ENCODE results near the gene SPOCK2. TPM values are rescaled to one million over a fixed set of nuclear protein-coding genes. Genes with fewer than 3 reads are reported as not detected.
A peak's percentile ranks its signal among the peaks of the same experiment; 100 is the strongest.

The SPOCK2 gene
- total and polyA plus RNA-seq, 2 of the 13 experiments (the other 11 are each of a cell fraction or from before 2014, with no cell fraction given): 8.6 to 30.6 TPM

GRCh38 chr10:72010234-72010973 lies 77.9 kb downstream of the SPOCK2 start:
- no peak for DNase-seq (ENCODE audit: low spot score)
- no peaks in the 10 kb centered on the region for H3K27me3 ChIP-seq (ENCODE audit: control insufficient read depth in 1 of 2, insufficient read depth in 2 of 2, low read length in 2 of 2)
- ATAC-seq: no peak
- in situ Hi-C loops (cut with HindIII; ENCODE audit: extremely low pct_ligation_motif_present, low pct_unique_long_range_greater_than_20kb): no loop called here
- H3K4me1 ChIP-seq (ENCODE audit: insufficient read depth, low read length): peaks cover 46% of the 10 kb centered on the region
- no peak overlapping the region for H2AFZ ChIP-seq (ENCODE audit: low read length)
- no peaks in the 10 kb centered on the region for H3K79me2 ChIP-seq (ENCODE audit: insufficient read depth, low read length)
- POLR2A ChIA-PET: interaction anchor here (1.8 to 2.1 kb wide), 2 partner anchors 21 to 38 kb away, joined by 5 to 7 read pairs; no protein-coding TSS in a partner anchor
- peak overlapping the region; percentile 65 for H3K27ac ChIP-seq (ENCODE audit: extremely low read length, insufficient read depth, low read length)
- CTCF ChIA-PET (ENCODE audit: low intra/inter-chr PET ratio, low total read pairs): no interaction called here
- intact Hi-C loops (cut with micrococcal nuclease; ENCODE audit: unreplicated experiment): no loop called here
- H3K36me3 ChIP-seq (replicated peaks in 1 of 2; ENCODE audit: control insufficient read depth in 1 of 2, insufficient read depth in 2 of 2, low read length in 2 of 2): peaks cover 16 to 34% of the 10 kb centered on the region in 2 experiments; a peak in 4 of 5 replicates
- no peak overlapping the region for H3K4me2 ChIP-seq (ENCODE audit: low read depth, low read length)
- WGBS (ENCODE audit: low lambda C conversion rate): 89% methylated on average over 6 of the region's 7 CpGs
- no TSS peak for BruUV-seq (replicated peaks)
- no peak overlapping the region for H3K4me3 ChIP-seq (replicated peaks in 1 of 3; ENCODE audit: insufficient read depth in 1 of 3, low read depth in 2 of 3, low read length in 3 of 3)
- H3K9ac ChIP-seq (ENCODE audit: insufficient read depth, low read depth, low read length): no peak overlapping the region
- TF ChIP-seq HNF4G (IDR thresholded peaks at IDR 0.05; ENCODE audit: borderline replicate concordance, low read depth, low read length) (no peak), HNF4G (CRISPR knock-in tag; IDR thresholded peaks at IDR 0.05; ENCODE audit: borderline replicate concordance, low read depth) (no peak), POGZ (CRISPR knock-in tag; IDR thresholded peaks at IDR 0.05) (no peak), ZNF737 (CRISPR knock-in tag; IDR thresholded peaks at IDR 0.05; ENCODE audit: borderline replicate concordance) (no peak), XRCC5 (optimal IDR thresholded peaks at IDR 0.05; ENCODE audit: low read length) (no peak), RBAK (CRISPR knock-in tag; IDR thresholded peaks at IDR 0.05) (no peak), ZNF720 (CRISPR knock-in tag; IDR thresholded peaks at IDR 0.05) (no peak), ZNF569 (CRISPR knock-in tag; IDR thresholded peaks at IDR 0.05; ENCODE audit: borderline replicate concordance) (no peak), HNF4A (CRISPR knock-in tag; IDR thresholded peaks at IDR 0.05) (no peak), ARNT (IDR thresholded peaks at IDR 0.05) (no peak), POLR2A (IDR thresholded peaks at IDR 0.05; ENCODE audit: insufficient read depth in 1 of 2, low read depth in 2 of 2, low read length in 2 of 2) (no peak), POLR2AphosphoS2 (IDR thresholded peaks at IDR 0.05; ENCODE audit: low read depth, low read length) (no peak), ERF (CRISPR knock-in tag; IDR thresholded peaks at IDR 0.05) (no peak), GRHL1 (CRISPR knock-in tag; conservative IDR thresholded peaks at IDR 0.05) (no peak)
- TF ChIP-seq, protein P1, sequence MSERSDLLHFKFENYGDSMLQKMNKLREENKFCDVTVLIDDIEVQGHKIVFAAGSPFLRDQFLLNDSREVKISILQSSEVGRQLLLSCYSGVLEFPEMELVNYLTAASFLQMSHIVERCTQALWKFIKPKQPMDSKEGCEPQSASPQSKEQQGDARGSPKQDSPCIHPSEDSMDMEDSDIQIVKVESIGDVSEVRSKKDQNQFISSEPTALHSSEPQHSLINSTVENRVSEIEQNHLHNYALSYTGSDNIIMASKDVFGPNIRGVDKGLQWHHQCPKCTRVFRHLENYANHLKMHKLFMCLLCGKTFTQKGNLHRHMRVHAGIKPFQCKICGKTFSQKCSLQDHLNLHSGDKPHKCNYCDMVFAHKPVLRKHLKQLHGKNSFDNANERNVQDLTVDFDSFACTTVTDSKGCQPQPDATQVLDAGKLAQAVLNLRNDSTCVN (CRISPR knock-in tag; IDR thresholded peaks at IDR 0.05; ENCODE audit: borderline replicate concordance): no peak
- TF ChIP-seq, protein P2, sequence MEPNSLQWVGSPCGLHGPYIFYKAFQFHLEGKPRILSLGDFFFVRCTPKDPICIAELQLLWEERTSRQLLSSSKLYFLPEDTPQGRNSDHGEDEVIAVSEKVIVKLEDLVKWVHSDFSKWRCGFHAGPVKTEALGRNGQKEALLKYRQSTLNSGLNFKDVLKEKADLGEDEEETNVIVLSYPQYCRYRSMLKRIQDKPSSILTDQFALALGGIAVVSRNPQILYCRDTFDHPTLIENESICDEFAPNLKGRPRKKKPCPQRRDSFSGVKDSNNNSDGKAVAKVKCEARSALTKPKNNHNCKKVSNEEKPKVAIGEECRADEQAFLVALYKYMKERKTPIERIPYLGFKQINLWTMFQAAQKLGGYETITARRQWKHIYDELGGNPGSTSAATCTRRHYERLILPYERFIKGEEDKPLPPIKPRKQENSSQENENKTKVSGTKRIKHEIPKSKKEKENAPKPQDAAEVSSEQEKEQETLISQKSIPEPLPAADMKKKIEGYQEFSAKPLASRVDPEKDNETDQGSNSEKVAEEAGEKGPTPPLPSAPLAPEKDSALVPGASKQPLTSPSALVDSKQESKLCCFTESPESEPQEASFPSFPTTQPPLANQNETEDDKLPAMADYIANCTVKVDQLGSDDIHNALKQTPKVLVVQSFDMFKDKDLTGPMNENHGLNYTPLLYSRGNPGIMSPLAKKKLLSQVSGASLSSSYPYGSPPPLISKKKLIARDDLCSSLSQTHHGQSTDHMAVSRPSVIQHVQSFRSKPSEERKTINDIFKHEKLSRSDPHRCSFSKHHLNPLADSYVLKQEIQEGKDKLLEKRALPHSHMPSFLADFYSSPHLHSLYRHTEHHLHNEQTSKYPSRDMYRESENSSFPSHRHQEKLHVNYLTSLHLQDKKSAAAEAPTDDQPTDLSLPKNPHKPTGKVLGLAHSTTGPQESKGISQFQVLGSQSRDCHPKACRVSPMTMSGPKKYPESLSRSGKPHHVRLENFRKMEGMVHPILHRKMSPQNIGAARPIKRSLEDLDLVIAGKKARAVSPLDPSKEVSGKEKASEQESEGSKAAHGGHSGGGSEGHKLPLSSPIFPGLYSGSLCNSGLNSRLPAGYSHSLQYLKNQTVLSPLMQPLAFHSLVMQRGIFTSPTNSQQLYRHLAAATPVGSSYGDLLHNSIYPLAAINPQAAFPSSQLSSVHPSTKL (CRISPR knock-in tag; IDR thresholded peaks at IDR 0.05): no peak
- no peak for FAIRE-seq
- no peaks in the 10 kb centered on the region for H4K20me1 ChIP-seq (ENCODE audit: insufficient read depth, low read length)
- no peaks in the 10 kb centered on the region for H3K9me3 ChIP-seq (ENCODE audit: low read length)

Data from HepG2 (cell line).